HG02759 (cell line): ENCODE results near the gene RRBP1.

Source experiments
- ATAC-seq: cut with Tn5 transposase; IDR thresholded peaks from one replicate; pipeline ENCODE4 v1.9.1; 2021; ENCODE audit warnings: mild to moderate bottlenecking, moderate library complexity; ENCODE audit not compliant: unreplicated experiment

The RRBP1 gene

DNA sequence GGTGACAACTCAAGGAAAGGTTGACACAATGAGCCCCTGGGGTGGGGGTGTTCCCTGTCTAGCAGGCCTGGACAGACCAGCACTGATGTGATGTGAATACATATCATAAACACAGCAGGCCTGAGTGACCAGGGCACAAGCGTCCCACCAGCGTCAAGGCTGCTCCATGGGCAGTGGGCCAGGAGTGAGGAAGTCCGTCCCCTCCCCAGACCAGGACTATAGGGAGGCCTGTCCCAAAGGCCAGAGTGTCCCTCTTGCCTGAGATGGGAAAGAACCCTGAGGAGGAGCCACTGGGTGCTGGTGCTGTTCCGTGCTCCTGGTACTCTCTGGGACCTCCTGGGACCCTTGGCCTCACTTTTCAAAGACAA, 44.6 kb downstream of the RRBP1 start:
- no peak for ATAC-seq

DNA sequence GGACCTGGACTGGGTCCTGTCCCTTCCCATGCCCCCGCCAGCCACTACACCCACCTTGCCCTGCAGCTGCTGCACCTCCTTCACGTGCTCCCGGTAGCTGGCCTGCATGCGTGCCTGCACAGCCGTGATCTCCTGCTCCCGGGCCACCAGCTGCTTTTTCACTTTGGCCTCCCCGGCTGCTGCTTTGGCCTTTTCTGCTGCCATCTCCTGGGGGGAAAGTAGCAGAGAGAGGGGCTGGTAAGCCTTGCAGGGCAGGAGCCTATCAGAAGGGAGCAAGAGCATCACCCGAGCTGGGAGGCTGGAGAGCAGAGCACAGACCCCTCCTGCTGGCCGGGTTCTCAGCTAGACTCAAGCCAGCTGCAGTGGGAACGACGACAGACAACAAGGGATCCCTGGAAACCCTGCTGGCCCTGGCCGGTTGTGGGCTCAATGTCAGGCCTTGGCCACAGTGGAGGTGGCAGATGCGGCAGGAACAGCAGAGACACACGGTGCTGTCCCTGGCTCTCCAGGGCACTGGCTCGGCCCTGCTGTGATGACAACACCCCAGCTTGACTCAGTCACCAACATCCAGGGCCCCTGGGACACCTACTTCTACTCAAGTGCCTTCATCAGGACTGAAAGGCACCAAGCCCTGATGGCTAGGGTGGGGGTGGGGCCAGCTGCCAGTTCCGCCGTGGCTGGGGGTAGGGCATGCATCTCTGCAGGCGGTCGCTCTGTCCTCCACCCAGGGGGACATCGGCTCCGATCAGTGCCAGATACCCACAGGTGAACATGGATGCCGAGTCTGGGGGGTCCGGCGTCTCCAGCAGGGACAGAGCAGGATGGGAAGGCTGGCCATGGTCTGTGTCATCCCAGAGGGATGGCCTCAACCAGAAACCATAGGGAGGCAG, 45.3 kb downstream of the RRBP1 start:
- no peak for ATAC-seq

DNA sequence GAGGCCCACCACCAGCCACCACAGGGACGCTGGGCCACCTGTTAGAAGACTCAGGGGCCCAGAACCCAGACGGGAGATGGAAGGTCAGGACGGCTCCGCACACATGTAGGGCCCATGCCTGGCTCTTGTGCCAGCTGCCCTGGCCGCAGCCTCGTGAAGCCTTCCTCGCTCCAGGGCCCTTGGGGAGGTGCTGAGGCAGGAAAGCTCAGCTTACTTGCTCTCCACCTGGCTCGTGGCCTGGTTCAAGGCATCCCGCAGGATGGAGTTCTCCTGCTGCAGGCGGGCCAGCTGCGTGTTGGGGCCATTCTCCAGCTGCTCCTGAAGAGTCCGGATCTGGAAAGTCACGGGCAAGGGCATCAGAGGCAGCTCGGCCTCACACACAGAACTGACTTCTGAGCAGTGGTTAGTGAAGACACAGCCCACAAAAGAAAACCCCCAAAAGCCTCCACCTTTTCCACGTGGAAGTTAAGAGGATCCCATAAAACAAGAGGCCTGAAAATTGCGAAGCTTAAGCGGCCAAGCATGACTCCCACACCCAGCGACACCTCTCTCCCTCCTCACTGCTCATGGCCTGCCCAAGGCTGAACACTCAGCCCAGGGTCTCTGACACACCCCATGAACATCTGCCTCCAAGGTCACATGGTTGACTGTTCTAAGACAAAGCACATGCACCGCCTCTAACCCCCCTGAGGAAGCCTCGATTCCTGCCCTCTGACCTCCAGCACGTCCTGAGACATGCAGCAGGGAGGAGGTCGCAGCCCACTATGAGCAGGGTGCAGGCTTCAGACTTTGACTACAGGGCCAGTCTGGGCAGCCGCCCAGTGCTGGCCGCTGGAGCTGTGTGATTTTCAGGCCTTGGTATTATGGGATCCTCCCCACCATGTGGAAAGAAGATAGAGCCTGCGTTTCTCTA, 46.5 kb downstream of the RRBP1 start:
- no peak for ATAC-seq

DNA sequence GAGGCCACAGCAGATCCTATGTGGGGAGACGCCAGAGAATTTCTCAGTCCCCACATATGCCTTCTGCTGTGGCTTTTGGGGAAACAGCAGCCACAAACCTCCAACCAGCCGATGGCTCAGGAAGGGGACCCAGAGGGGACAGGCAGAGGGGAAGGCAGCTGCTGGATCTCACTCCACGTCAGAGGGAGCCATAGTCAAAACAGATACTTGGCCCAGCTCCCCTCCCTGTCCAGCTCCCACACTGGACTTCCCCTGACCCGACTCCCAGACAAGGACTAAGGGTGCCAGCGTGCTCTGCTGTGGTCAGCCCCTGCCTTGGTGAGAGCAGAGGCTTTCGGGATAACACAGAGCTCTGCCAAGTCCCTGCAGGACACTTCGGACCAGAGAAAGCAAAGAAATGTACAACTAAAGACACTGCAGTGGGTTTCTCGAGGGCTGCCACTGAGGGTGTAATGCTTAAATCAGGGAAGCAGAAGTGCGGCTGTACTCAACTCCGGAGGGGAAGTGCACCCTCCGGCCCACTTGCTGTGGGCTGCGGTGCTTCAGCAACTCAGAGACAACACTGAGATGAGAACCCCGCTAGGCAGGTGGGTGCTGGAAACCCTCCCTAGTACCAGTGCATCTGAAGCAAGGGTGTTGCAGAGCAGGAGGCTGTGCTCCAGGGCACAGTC, 47.2 kb downstream of the RRBP1 start:
- ATAC-seq, result no peak

DNA sequence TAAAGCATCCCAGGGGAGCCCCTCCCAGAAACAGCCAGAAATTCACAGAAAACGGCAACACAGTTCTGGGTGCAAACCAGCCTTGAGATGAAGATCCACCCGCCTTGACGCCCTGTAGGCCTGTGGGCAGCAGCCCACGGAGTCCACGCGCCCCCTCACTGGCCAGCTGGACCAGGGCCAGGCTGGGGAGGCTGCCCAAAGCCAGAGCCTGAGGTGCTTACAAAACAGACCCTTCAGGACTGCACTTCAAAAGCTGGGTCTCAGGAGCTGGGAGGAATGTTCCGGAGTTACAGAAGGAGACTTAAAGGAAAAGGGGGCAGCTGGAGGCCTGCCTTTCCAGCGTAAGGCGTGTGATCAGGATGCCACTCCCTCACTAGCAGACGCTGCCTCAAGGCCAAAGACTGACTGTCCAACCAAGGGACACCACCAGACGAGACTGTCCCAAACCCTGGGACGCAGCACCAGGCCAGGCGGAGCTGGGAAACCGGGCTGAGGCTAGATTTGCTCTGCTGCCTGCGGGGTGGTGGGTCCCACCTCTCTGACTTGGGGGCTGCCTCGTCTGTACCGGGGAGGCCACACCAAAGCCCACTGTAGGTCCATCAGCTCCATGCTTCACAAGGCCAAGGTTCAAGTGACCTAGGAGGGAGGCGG, 48.1 kb downstream of the RRBP1 start:
- no peak for ATAC-seq

DNA sequence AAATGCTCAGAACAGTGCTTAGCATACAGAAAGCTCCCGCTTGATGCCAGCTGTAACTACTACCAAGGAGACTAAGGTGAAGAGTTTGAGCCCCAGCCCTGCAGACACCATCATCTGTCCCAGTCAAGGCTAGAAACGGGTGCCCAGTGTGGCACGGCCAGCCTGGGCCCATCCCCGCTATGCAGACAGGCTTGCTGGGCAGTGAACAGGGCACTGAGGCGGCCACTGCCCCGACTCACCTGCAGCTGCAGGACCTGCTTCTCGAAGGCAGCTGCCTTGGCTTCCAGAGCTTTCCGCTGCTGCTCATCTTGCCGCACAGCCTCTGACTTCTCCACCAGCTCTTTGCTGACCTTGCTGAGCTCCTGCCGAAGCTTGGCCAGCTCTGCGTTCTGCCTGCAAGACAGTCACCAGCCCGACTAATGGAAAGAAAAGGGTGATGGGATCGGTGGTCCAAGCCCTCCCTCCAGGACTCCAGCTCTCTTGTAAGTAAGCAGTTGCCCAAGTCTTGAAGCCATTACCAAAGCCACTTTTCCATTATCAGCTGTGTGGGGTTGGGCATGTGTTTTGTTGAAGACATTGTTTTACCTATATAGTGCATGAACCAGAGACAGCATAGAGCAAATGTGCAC, 48.7 kb downstream of the RRBP1 start:
- ATAC-seq, result no peak

DNA sequence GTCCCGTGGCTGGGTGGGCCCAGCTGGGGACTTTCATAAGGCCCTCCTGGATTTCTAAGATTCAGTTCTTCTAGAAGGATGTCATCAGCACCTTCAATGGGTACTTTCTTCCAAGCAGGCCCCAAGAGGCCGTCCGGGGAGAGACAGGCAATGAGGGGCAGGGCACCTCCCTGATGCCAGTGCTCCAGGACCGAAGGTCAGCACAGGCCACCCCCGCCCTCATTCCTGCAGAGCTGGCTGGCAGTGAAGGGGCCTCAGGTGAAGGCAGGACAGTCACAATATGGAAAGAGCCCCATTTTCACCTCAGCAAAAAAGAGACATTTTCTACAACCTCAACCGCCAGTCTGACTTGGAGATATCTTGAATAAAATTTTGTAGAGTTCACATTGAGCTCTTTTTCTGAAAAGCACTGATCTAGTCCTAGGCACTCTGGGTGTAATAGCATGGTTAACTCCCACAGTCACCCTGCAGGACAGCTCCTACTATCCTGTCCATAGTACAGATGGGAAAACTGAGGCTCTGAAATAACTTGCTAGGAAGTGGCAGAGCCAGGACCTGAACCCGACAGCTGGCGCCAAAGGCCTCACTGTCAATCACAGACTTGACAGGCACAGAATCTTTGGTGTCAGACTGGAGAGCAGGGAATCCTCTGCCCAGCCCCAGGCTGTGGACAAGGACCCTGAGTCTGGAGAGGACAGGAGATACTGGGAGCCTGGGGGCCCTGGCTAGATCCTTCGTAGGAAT, 50.3 kb downstream of the RRBP1 start:
- ATAC-seq, result no peak

DNA sequence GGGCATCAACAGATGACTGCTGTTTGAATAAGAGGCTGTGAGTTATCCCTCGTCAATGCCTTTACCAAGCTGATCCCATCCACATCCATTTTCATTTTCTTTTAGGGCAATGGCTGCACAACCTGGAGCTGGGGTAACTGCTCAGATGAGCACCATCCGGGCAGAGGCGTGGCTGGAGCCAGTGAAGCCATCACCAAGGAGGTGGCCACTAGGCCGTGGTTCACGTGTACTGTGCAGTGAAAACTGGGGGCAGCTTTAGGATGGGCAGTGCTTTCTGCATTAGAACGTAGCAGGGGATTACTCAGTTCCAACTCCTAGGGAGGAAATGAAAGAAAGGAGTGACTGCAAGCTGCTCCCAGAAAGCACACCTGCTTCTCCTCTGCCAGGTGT, 51.2 kb downstream of the RRBP1 start:
- no peak for ATAC-seq

DNA sequence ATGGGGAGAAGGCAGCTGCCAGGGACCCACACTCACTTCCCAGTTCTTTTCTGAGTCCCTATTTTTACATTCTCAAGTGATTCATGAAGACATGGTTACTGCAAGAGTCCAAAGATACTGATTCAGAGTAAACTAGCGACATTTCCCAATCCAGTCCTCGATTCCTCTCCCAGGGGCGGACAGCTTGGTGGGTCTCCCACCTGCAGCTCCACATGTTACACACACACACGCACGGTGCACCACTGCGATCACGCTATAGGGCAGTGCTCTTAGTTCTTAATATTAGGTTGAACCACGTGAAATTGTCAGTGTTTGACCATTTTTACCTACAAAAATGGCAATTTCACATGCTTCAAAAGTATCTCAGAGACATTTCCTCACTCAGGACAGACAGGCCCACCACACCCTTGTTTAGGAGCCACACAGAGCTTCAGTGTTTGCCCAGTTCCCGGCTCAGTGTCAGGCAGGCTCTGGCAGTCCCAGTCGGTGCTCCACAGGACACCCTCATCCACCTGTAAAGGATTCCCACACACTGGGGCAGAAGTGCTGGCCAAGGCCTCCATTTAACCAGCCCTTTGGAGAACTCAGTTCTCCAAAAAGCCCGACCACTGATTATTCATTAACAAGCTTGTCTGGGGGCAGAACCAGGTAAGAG, 51.8 kb downstream of the RRBP1 start:
- ATAC-seq, result no peak

DNA sequence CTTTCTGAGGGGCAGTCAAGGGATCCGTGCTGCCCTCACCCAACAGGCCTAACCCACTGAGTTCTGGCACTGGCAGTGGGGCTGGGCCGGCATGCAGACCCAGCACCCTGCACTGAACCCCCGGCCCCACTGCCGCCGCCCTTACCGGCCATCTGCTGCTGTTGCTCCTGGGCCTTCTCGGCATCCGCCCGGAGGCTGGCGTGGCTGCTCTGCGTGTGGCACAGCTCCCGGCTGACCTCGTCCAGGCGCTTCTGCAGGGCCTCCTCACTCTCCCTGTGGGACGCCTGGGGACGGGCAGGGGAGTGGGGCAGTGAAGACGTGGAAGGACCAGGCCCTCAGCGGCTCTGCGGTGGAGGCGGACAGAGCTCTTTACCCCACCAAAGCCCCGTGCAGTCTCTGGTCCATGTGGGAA, 52.4 kb downstream of the RRBP1 start:
- ATAC-seq, result no peak

DNA sequence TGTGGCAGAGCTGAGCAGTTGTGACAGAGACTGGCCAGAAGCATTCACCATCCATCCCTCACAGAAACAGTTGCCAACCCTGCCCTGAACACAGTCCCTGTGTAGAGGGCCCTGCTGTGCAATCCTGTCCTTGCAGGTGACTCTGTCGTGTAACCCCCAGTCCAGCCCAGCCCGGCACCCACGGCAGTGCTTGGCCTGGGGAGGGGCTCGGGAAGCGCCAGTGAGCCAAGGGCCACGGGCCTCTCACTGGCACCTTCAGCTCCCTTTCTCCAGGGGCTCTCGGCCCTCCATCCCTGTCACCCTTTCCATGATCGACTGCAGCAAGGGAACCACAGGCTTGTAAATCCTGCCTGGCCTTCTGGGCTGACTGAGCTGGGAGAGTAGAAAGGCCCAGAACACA, 53.0 kb downstream of the RRBP1 start:
- no peak for ATAC-seq

DNA sequence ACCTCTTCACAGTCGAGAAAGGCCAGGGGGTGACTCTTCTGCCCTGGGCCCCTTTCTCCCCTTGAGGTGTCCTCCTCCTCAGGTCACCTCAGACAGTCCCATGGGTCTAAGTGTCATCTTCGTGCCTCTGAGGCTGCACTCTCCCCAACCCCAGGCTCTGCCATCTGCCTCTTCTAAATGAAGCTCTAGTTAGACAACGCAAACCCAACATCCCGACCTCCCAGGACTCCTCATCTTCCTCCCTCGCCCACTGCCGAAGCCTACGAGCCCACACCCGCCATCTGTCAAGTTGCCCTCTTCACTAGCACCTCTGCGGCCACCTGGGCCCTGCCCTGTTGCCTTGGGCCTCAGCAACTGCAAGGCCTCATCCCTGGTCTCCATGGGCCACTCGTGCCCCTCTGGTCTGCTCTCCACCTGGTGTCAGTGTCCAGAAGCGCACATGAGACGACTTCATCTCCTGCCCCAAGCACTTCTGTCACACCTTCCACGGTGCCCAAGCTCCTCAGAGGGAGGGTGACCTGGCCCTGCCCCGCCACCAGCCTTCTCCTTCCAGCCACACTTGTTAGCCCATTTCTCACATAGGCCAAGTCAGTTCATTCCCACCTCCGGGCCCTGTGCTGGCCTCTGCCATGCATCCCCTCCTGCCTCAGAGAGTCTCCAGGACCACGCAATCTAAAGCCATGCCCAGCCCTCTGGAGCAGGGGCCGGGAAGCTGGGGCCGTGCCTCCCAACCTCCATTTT, 53.8 kb downstream of the RRBP1 start:
- no peak for ATAC-seq

DNA sequence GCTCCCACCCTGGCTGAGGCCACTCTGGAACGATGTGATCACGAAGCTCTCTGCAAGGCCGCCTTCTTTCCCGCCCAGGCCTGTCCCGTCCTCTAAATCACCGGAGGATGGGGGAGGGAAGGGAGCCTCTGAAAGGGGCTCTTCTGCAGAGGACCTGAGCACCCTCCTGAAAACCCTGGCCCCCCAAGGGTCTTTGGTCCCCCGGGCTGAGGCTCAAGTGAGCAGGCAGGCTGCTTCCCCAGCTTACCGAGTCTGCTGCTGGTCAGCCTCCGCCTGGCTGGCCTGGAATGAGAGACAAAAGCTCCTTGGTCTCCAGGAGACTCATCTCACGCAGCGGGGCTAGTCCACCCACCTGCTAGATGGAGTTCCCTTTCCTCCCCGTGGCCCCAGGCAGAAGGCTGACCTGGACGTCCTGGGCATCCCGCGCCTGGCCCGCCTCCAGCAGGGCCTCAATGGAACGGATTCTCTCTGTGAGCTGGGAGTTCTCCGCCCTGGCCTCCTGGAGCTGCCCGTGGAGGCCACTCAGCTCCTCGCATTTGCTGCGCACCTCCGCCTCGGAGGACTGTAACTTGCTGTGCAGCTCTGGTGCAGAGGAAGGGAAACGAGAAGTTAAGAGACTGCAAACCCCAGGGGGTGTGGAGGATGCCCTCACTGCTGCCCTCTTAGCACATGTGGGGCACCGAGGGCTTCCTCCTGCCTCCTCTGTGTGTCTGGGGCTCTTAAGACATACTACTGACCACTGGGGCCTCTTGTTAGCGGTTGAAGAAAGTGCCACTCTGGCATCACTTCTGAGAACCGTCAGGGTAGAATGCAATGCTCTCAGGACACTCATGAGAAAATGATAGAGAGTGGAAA, 54.7 kb downstream of the RRBP1 start:
- ATAC-seq, result no peak

DNA sequence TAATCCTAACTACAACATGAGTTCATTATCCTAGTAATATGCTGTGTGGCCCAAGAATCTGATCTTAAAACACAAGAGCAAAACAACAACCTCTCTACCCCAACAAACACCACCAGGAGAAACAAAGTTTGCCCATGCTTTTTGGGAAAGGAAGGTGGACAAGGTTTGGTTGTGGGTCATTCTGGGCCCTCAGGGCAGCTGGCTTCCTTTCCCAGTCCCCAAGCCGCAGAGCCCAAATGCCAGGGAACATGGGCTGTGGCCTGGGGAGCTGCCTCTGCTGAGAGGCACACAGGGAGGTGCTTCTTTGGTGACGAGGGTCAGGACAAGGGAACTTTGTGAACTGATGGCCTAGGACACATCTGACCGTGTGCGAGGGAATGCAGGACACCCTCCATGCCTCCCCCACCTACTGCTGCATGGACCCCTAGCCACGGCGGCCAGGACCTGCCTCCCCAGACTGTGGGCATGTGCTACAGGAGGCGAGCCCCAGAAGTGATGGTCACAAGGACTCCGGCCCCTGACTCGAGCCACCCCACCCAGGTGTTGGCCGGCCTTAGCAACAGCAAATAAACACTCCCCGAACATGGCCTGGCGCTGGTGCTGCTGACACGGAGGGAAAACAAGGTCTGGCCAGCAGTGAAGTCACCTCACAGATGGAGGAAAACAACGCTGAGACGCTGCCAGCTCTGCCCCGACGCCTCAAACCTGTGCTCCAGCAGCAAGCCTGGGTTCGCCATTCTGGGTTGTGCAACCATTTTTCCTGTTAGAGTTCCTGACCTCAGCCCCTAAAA, 55.6 kb downstream of the RRBP1 start:
- ATAC-seq, result no peak

DNA sequence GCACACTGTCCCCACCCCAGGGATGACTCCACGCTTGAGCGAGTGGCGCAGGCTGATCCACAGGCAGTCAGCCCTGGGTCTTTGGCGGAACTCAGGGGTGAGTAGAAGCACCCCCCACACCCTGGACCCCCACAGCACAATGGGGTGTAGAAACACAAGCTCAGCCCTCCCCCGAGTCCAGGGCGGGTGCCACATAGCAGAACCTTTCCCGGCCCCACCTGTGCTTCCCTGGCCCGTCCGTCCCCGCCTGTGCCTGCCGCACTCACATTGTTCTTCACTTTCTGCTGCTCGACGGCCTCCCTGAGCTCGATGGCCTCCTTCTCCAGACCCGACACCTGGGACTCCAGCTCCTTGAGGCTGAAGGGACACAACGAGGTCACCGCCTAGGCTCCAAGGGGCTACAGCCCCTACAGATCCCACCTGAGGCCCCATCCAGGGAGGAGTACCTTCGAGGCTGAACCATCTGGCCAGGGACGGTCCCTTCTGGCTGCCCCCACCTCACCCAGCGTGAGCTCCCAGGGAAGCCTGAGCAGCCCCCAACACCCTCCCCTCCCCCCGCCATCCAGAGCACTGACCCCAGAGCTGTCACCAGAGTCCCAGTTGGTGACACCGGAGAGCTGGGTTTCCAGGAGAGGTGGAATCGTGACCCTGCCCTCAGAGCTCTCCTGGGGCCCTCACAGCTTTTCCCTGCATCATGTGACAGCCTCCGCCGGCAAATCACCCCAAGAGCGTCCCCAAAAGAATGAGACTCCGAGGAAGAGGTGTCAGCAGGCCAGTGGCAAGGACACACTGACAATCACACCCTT, 56.6 kb downstream of the RRBP1 start:
- no peak for ATAC-seq
